B cell (primary cell): ENCODE measurements around the gene NR5A2. TPM values are rescaled to one million over a fixed set of nuclear protein-coding genes. Genes with fewer than 3 reads are reported as not detected.

Experiments used
- ATAC-seq: fragments of 200-7000 bp; cut with Tn5 transposase; one replicate; pipeline ENCODE4 v1.10.0; 2021; ENCODE audit warnings: low read depth, mild to moderate bottlenecking, moderate number of reproducible peaks, moderate library complexity
- CTCF ChIA-PET: fragments of 350-600 bp; sonication (Branson Sonifier 250); formaldehyde crosslinking; loops from one replicate; lab custom pipeline; 2021; ENCODE audit warnings: antibody characterized with exemption, inconsistent platforms; lab: Charles Lee
- POLR2A ChIA-PET: fragments of 350-600 bp; sonication (Branson Sonifier 250); formaldehyde crosslinking; loops from one replicate; lab custom pipeline; 2021; ENCODE audit warnings: antibody characterized with exemption; lab: Charles Lee
- DNase-seq: peaks from one replicate; pipeline ENCODE4 v3.0.0; 2013
- H2AFZ ChIP-seq: 2 replicates; pipeline ENCODE4 v1.6.1; 2012; ENCODE audit warnings: mild to moderate bottlenecking, low read depth, low read length; ENCODE audit not compliant: insufficient read depth, poor library complexity, severe bottlenecking
- H3K27ac ChIP-seq, 2 donors: 1 replicate in 1 of 2; 2 replicates in 1 of 2; pipeline ENCODE4 v1.5.1; 2012 to 2013; ENCODE audit warnings: low read length in 2 of 2, mild to moderate bottlenecking in 2 of 2, moderate library complexity in 1 of 2
- H3K27me3 ChIP-seq, 4 experiments: fragments of 200-600 bp in 1 of 4; sonication (generic) in 1 of 4; replicated peaks in 1 of 4; 1 replicate in 2 of 4; 2 replicates in 2 of 4; pipeline versions ENCODE4 v1.6.1 to v1.7.0; 2013 to 2016; ENCODE audit warnings: low read length in 3 of 4, mild to moderate bottlenecking in 2 of 4, mixed read lengths in 1 of 4, moderate library complexity in 1 of 4; ENCODE audit not compliant: insufficient read depth in 4 of 4, control insufficient read depth in 3 of 4; ENCODE audit errors: control extremely low read depth in 1 of 4
- H3K36me3 ChIP-seq, 2 experiments: replicated peaks in 1 of 2; 1 replicate in 1 of 2; 2 replicates in 1 of 2; pipeline versions ENCODE4 v1.6.1 to v1.7.1; 2013; ENCODE audit warnings: low read length in 1 of 2; ENCODE audit not compliant: insufficient read depth in 2 of 2, control insufficient read depth in 1 of 2; ENCODE audit errors: control extremely low read depth in 1 of 2, extremely low read depth in 1 of 2
- H3K4me1 ChIP-seq, 2 donors: fragments of 200-600 bp in 1 of 2; sonication (generic) in 1 of 2; 1 replicate in 1 of 2; 2 replicates in 1 of 2; pipeline versions ENCODE4 v1.5.1 to v1.6.1; 2013 to 2017; ENCODE audit warnings: low read length in 2 of 2; ENCODE audit not compliant: control insufficient read depth in 2 of 2, insufficient read depth in 2 of 2
- H3K4me2 ChIP-seq: replicated peaks from 2 replicates; pipeline ENCODE3; 2012; ENCODE audit warnings: mild to moderate bottlenecking, low read depth, low read length; ENCODE audit not compliant: poor library complexity, severe bottlenecking
- H3K4me3 ChIP-seq, 5 experiments: fragments of 200-600 bp in 1 of 5; sonication (generic) in 1 of 5; 1 replicate in 3 of 5; 2 replicates in 2 of 5; pipeline versions ENCODE4 v1.5.1 to v1.7.0; 2011 to 2016; ENCODE audit warnings: low read length in 4 of 5, mild to moderate bottlenecking in 4 of 5, low read depth in 2 of 5, control low read depth in 1 of 5, moderate library complexity in 1 of 5; ENCODE audit not compliant: insufficient read depth in 1 of 5; ENCODE audit errors: control extremely low read depth in 1 of 5, extremely low read depth in 1 of 5
- H3K79me2 ChIP-seq: fragments of 200-600 bp; sonication (generic); one replicate; pipeline ENCODE4 v1.6.0; 2016; ENCODE audit warnings: low read length; ENCODE audit not compliant: control insufficient read depth, insufficient read depth
- H3K9ac ChIP-seq: fragments of 200-600 bp; sonication (generic); 2 replicates; pipeline ENCODE4 v1.6.1; 2017; ENCODE audit warnings: mild to moderate bottlenecking, low read length, moderate library complexity
- H3K9me3 ChIP-seq, 3 donors: one replicate each; pipeline versions ENCODE4 v1.6.1 to v1.7.1; 2013; ENCODE audit warnings: low read length in 2 of 3; ENCODE audit not compliant: control insufficient read depth in 2 of 3, insufficient read depth in 1 of 3; ENCODE audit errors: control extremely low read depth in 1 of 3
- H4K20me1 ChIP-seq: 2 replicates; pipeline ENCODE4 v1.6.0; 2012; ENCODE audit warnings: mild to moderate bottlenecking, low read length; ENCODE audit not compliant: insufficient read depth, control insufficient read depth, poor library complexity, severe bottlenecking
- H3K27ac Mint-ChIP-seq: one replicate; pipeline ENCODE4 v1.8.0; 2021; ENCODE audit warnings: mixed read lengths
- H3K27me3 Mint-ChIP-seq: one replicate; pipeline ENCODE4 v1.8.0; 2021; ENCODE audit warnings: mixed read lengths
- H3K4me1 Mint-ChIP-seq: one replicate; pipeline ENCODE4 v1.8.0; 2021; ENCODE audit warnings: mixed read lengths
- H3K4me3 Mint-ChIP-seq: one replicate; pipeline ENCODE4 v1.8.0; 2021; ENCODE audit warnings: mixed read lengths
- H3K9me3 Mint-ChIP-seq: one replicate; pipeline ENCODE4 v1.8.0; 2022; ENCODE audit warnings: mixed read lengths; ENCODE audit not compliant: insufficient read depth
- CTCF ChIP-seq: fragments of 200-600 bp; IDR thresholded peaks from one replicate; pipeline ENCODE4 v1.8.0; 2022; ENCODE audit warnings: antibody characterized with exemption, mild to moderate bottlenecking
- EZH2 ChIP-seq: IDR thresholded peaks from 2 replicates; pipeline ENCODE4 v1.6.1; 2012; ENCODE audit warnings: borderline replicate concordance, low read depth, mild to moderate bottlenecking, moderate library complexity, low read length; ENCODE audit not compliant: insufficient read depth, poor library complexity, severe bottlenecking
- WGBS: methylation state at CpG from one replicate; pipeline ENCODE4 v1.1.5; 2013; ENCODE audit warnings: missing lambda C conversion rate; ENCODE audit not compliant: insufficient coverage; 5-methylcytosine and 5-hydroxymethylcytosine counted together
- intact Hi-C: fragments of 100-400 bp; cut with micrococcal nuclease; formaldehyde crosslinking; loops from one replicate; pipeline ENCODE4 v1.10.0; 2022
- polyA plus RNA-seq: library from polyadenylated mRNA; depleted of rRNA; stranded (reverse); fragments of >200 nt; gene quantifications from 2 replicates; pipeline ENCODE4 v1.2.3, GENCODE V29; 2012
- total RNA-seq, 2 donors: library from RNA; stranded (reverse); fragments of 120-200 nt in 1 of 2; gene quantifications; 1 replicate in 1 of 2; 2 replicates in 1 of 2; pipeline versions ENCODE4 v1.2.3 to v1.2.4, GENCODE V29; 2013 to 2022

The NR5A2 gene
- total and polyA plus RNA-seq, 2 donors (not counting 1 experiment from before 2014, with no cell fraction given) = 0.07 TPM; not detected in 1

GRCh38 chr1:200161801-200162200 is 134.3 kb downstream of the NR5A2 start:
- 100% methylated on average over 3 of the region's 4 CpGs for WGBS
- Mint-ChIP-seq H3K9me3 (no peaks in the 10 kb centered on the region), H3K27me3 (no peaks in the 10 kb centered on the region), H3K4me3 (no peak overlapping the region), H3K4me1 (peaks cover 9% of the 10 kb centered on the region), H3K27ac (no peak overlapping the region)
- Histone ChIP-seq H3K27me3 (no peaks in the 10 kb centered on the region), H3K36me3 (no peaks in the 10 kb centered on the region), H3K9me3 (no peaks in the 10 kb centered on the region), H3K4me1 (peaks cover 5 to 6% of the 10 kb centered on the region in 2 donors), H3K4me2 (no peak overlapping the region), H3K9ac (no peak overlapping the region), H2AFZ (no peak overlapping the region), H3K27ac (no peak overlapping the region), H3K79me2 (no peaks in the 10 kb centered on the region), H3K4me3 (no peak overlapping the region), H4K20me1 (no peaks in the 10 kb centered on the region)
- ATAC-seq = no peak
- ChIA-PET POLR2A (no interaction called here), CTCF (interaction anchor here (0.7 kb wide), 1 partner anchor 70 kb away, joined by 4 read pairs; no protein-coding TSS in a partner anchor)
- intact Hi-C loops = no loop called here
- no peak for DNase-seq
- TF ChIP-seq EZH2 (no peak), CTCF (no peak)

- 98% methylated on average over 6 of the region's 6 CpGs for WGBS
- CTCF ChIA-PET = no interaction called here
Observed at GRCh38 chr1:200162258-200162657, 134.7 kb downstream of the NR5A2 start.

More at GRCh38 chr1:200162258-200162657, 134.7 kb downstream of the NR5A2 start:
- Mint-ChIP-seq H3K4me1 (peaks cover 8% of the 10 kb centered on the region), H3K27me3 (no peaks in the 10 kb centered on the region), H3K9me3 (no peaks in the 10 kb centered on the region), H3K4me3 (no peak overlapping the region), H3K27ac (no peak overlapping the region)
- H3K27ac ChIP-seq = no peak overlapping the region
- ATAC-seq = no peak
- POLR2A ChIA-PET = no interaction called here
- no peak for DNase-seq
- no peak overlapping the region for H3K4me2 ChIP-seq
- intact Hi-C loops = no loop called here
- no peaks in the 10 kb centered on the region for H3K36me3 ChIP-seq
- no peak overlapping the region for H3K4me3 ChIP-seq
- H3K27me3 ChIP-seq = no peaks in the 10 kb centered on the region
- H3K9ac ChIP-seq = no peak overlapping the region
- TF ChIP-seq CTCF (no peak), EZH2 (no peak)
- no peaks in the 10 kb centered on the region for H4K20me1 ChIP-seq
- no peak overlapping the region for H2AFZ ChIP-seq
- H3K79me2 ChIP-seq = no peaks in the 10 kb centered on the region
- peaks cover 5 to 6% of the 10 kb centered on the region in 2 donors for H3K4me1 ChIP-seq
- H3K9me3 ChIP-seq = no peaks in the 10 kb centered on the region
